GM19372 (cell line): Measurements from ENCODE around the gene ENPP5.

Experiments
- ATAC-seq: cut with Tn5 transposase; IDR thresholded peaks from one replicate; pipeline ENCODE4 v1.9.1; 2021; ENCODE audit warnings: mild to moderate bottlenecking, low read depth, moderate library complexity; ENCODE audit not compliant: unreplicated experiment

ENPP5 gene

DNA sequence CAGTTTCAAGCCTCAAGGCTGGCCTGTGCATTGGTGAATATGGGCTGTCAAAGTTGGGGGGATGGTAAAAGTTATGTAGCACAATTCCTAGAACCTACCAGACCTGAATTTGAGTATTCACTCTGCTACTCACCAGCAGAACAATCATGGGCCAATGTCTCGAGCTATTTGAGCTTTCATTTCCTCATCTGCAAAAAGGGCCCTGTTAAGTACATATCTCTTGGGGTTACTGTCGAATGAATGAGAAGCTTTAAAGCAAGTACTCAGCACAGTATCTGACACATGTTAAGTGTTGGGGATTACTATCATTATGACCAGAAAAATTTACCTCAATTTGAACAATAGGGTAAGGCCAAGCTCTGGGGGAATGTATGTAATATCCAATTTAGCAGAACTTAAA, 54.5 kb downstream of the ENPP5 start:
- ATAC-seq = no peak

GRCh38 chr6:46115634-46116033, 55.1 kb downstream of the ENPP5 start:
- no peak for ATAC-seq

DNA sequence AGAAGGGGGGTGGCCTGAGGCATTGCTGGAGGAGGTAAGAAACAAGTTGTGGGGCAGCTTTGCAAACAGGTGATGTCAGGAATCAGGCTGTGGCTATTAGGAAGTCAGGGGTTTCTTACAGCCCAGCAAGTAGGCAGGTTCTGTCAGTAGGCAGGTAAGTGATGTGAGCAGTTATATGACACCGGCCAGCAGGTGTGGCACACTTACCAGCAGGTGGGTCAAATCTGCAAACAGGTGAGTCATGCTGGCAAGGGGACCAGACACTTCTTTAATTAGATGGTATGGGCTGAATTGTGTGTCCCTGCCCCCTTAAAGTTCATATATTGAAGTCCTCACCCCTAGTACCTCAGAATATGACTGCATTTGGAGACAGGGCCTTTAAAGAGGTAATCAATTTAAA, 57.4 kb downstream of the ENPP5 start:
- no peak for ATAC-seq
